ENCODE results near the gene KLHDC8A.

The KLHDC8A gene

GRCh38 chr1:205329719-205330118 is 27.0 kb downstream of the KLHDC8A start:
- peaks cover 10% of the 10 kb centered on the region for H3K4me1 ChIP-seq (ENCODE audit: low read length)
- H3K36me3 ChIP-seq (replicated peaks; ENCODE audit: low read depth, low read length), result no peaks in the 10 kb centered on the region
- TF ChIP-seq, protein P1, sequence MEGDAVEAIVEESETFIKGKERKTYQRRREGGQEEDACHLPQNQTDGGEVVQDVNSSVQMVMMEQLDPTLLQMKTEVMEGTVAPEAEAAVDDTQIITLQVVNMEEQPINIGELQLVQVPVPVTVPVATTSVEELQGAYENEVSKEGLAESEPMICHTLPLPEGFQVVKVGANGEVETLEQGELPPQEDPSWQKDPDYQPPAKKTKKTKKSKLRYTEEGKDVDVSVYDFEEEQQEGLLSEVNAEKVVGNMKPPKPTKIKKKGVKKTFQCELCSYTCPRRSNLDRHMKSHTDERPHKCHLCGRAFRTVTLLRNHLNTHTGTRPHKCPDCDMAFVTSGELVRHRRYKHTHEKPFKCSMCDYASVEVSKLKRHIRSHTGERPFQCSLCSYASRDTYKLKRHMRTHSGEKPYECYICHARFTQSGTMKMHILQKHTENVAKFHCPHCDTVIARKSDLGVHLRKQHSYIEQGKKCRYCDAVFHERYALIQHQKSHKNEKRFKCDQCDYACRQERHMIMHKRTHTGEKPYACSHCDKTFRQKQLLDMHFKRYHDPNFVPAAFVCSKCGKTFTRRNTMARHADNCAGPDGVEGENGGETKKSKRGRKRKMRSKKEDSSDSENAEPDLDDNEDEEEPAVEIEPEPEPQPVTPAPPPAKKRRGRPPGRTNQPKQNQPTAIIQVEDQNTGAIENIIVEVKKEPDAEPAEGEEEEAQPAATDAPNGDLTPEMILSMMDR (IDR thresholded peaks at IDR 0.05; ENCODE audit: low read depth, low read length), result no peak
- TF ChIP-seq EZH2phosphoT487 (IDR thresholded peaks at IDR 0.05; ENCODE audit: low read depth), result no peak
- no peak overlapping the region for H3K4me2 ChIP-seq (ENCODE audit: low read length)
- H3K27ac ChIP-seq (ENCODE audit: low read length), result no peak overlapping the region
- H3K9me3 ChIP-seq (ENCODE audit: insufficient read depth, low read length), result no peaks in the 10 kb centered on the region
- H3K4me3 ChIP-seq (ENCODE audit: low read length), result no peak overlapping the region
- H3K79me2 ChIP-seq (ENCODE audit: low read length), result no peaks in the 10 kb centered on the region
- H2AFZ ChIP-seq (ENCODE audit: low read depth, low read length), result no peak overlapping the region
- no peaks in the 10 kb centered on the region for H4K20me1 ChIP-seq (ENCODE audit: insufficient read depth, low read length)
- no peak overlapping the region for H3K9ac ChIP-seq (ENCODE audit: low read length)
- H3K27me3 ChIP-seq (ENCODE audit: low read depth, low read length), result peaks cover 67% of the 10 kb centered on the region

- no peaks in the 10 kb centered on the region for H4K20me1 ChIP-seq (ENCODE audit: insufficient read depth, low read length)
Measured at GRCh38 chr1:205328476-205328875, 28.2 kb downstream of the KLHDC8A start.

GRCh38 chr1:205326812-205327466 is 29.8 kb downstream of the KLHDC8A start:
- H3K4me2 ChIP-seq (ENCODE audit: low read length), result no peak overlapping the region
- peaks cover 49% of the 10 kb centered on the region for H3K27me3 ChIP-seq (ENCODE audit: low read depth, low read length)
- peaks cover 17% of the 10 kb centered on the region for H3K4me1 ChIP-seq (ENCODE audit: low read length)
- no peak overlapping the region for H2AFZ ChIP-seq (ENCODE audit: low read depth, low read length)
- no peak overlapping the region for H3K9ac ChIP-seq (ENCODE audit: low read length)
- H3K27ac ChIP-seq (ENCODE audit: low read length), result no peak overlapping the region
- no peaks in the 10 kb centered on the region for H4K20me1 ChIP-seq (ENCODE audit: insufficient read depth, low read length)
- H3K4me3 ChIP-seq (ENCODE audit: low read length), result no peak overlapping the region
- no peaks in the 10 kb centered on the region for H3K9me3 ChIP-seq (ENCODE audit: insufficient read depth, low read length)
- H3K79me2 ChIP-seq (ENCODE audit: low read length), result no peaks in the 10 kb centered on the region; the same call in 1 of the 2 replicates
- no peaks in the 10 kb centered on the region for H3K36me3 ChIP-seq (replicated peaks; ENCODE audit: low read depth, low read length)
- TF ChIP-seq, protein P1 (IDR thresholded peaks at IDR 0.05; ENCODE audit: low read depth, low read length), result no peak
- TF ChIP-seq EZH2phosphoT487 (IDR thresholded peaks at IDR 0.05; ENCODE audit: low read depth), result no peak

More at GRCh38 chr1:205328476-205328875, 28.2 kb downstream of the KLHDC8A start:
- Histone ChIP-seq H3K27ac (ENCODE audit: low read length) (no peak overlapping the region), H2AFZ (ENCODE audit: low read depth, low read length) (no peak overlapping the region), H3K79me2 (ENCODE audit: low read length) (no peaks in the 10 kb centered on the region), H3K27me3 (ENCODE audit: low read depth, low read length) (peaks cover 57% of the 10 kb centered on the region), H3K9ac (ENCODE audit: low read length) (no peak overlapping the region), H3K4me2 (ENCODE audit: low read length) (no peak overlapping the region), H3K9me3 (ENCODE audit: insufficient read depth, low read length) (no peaks in the 10 kb centered on the region), H3K4me1 (ENCODE audit: low read length) (peaks cover 14% of the 10 kb centered on the region), H3K4me3 (ENCODE audit: low read length) (no peak overlapping the region), H3K36me3 (replicated peaks; ENCODE audit: low read depth, low read length) (no peaks in the 10 kb centered on the region)
- TF ChIP-seq, protein P1 (IDR thresholded peaks at IDR 0.05; ENCODE audit: low read depth, low read length), result no peak
- TF ChIP-seq EZH2phosphoT487 (IDR thresholded peaks at IDR 0.05; ENCODE audit: low read depth), result no peak

- H4K20me1 ChIP-seq (ENCODE audit: insufficient read depth, low read length), result peaks cover 2% of the 10 kb centered on the region; the same call in 1 of the 2 replicates
Measured at GRCh38 chr1:205325334-205325884, 31.3 kb downstream of the KLHDC8A start.

More at GRCh38 chr1:205325334-205325884, 31.3 kb downstream of the KLHDC8A start:
- Histone ChIP-seq H3K79me2 (ENCODE audit: low read length) (peaks cover 12% of the 10 kb centered on the region), H3K9ac (ENCODE audit: low read length) (peak overlapping the region; percentile 27; the same call in 1 of the 2 replicates), H3K4me3 (ENCODE audit: low read length) (peak overlapping the region; percentile 27), H3K36me3 (replicated peaks; ENCODE audit: low read depth, low read length) (peaks cover 3% of the 10 kb centered on the region), H3K4me1 (ENCODE audit: low read length) (peaks cover 19% of the 10 kb centered on the region), H3K27ac (ENCODE audit: low read length) (no peak overlapping the region), H3K9me3 (ENCODE audit: insufficient read depth, low read length) (no peaks in the 10 kb centered on the region), H3K27me3 (ENCODE audit: low read depth, low read length) (peaks cover 42% of the 10 kb centered on the region), H2AFZ (ENCODE audit: low read depth, low read length) (no peak overlapping the region), H3K4me2 (ENCODE audit: low read length) (peak overlapping the region; percentile 62)
- no peak for TF ChIP-seq EZH2phosphoT487 (IDR thresholded peaks at IDR 0.05; ENCODE audit: low read depth)
- TF ChIP-seq, protein P1 (IDR thresholded peaks at IDR 0.05; ENCODE audit: low read depth, low read length), result peak; percentile 84
